ENCODE results near the gene ABCC8. TPM values are rescaled to one million over a fixed set of nuclear protein-coding genes. Genes with fewer than 3 reads are reported as not detected.

ABCC8 gene
- total RNA-seq, 1 experiment from 2014 or later, result 2.4 TPM

DNA sequence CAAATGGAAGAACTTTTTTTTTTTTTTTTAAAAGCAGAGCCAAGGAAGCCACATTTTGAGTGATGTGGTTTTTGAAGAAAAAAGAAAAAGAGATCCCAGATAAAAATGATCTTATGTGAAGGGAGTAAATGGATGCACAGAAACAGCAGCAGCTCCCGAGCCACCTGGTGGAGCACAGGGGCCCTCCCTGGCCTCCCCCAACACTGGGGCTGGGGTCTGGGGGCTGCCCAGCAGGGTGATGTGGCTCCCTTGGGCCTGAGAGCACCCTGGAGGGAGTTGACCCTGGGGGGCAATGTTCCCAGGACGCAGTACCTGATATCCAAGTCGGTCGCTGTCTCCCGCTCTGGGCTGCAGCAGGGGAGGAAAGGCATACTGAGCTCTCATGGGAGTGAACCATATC, 61.7 kb downstream of the ABCC8 start:
- Histone ChIP-seq H2BK120ac (ENCODE audit: low read depth, low read length, poor library complexity, severe bottlenecking) (no peak overlapping the region), H3K9me3 (ENCODE audit: control insufficient read depth, low read depth, low read length) (no peaks in the 10 kb centered on the region), H3K79me1 (ENCODE audit: insufficient read depth, low read depth, low read length, poor library complexity, severe bottlenecking) (no peaks in the 10 kb centered on the region), H3K27me3 (ENCODE audit: insufficient read depth, low read length) (no peaks in the 10 kb centered on the region), H2BK5ac (ENCODE audit: insufficient read length, low read length) (no peak overlapping the region), H3K56ac (ENCODE audit: insufficient read length, low read depth, low read length) (no peak overlapping the region), H4K20me1 (ENCODE audit: control insufficient read depth, insufficient read depth, insufficient read length) (no peaks in the 10 kb centered on the region), H3K4me2 (ENCODE audit: insufficient read depth, insufficient read length, low read length) (no peak overlapping the region), H3K79me2 (ENCODE audit: insufficient read depth, low read length) (no peaks in the 10 kb centered on the region), H2AK5ac (ENCODE audit: insufficient read length, low read length) (no peak overlapping the region), H4K5ac (ENCODE audit: insufficient read length, low read depth, low read length) (no peak overlapping the region), H3K9ac (ENCODE audit: extremely low read depth, insufficient read length, low read length) (no peak overlapping the region), H3K23ac (ENCODE audit: insufficient read length, low read depth, low read length) (no peak overlapping the region), H3K18ac (ENCODE audit: insufficient read length, low read depth, low read length) (no peak overlapping the region), H3T11ph (ENCODE audit: low read length) (no peak overlapping the region), H2BK20ac (ENCODE audit: low read depth, low read length, poor library complexity, severe bottlenecking) (no peak overlapping the region), H3K23me2 (ENCODE audit: insufficient read length, low read depth, low read length, poor library complexity, severe bottlenecking) (no peaks in the 10 kb centered on the region), H3K14ac (ENCODE audit: insufficient read depth, low read length) (no peak overlapping the region), H4K91ac (ENCODE audit: insufficient read length, low read depth, low read length) (no peak overlapping the region), H3K27ac (ENCODE audit: insufficient read length, low read depth, low read length) (no peak overlapping the region), H2AFZ (ENCODE audit: low read length) (no peak overlapping the region), H2BK12ac (ENCODE audit: insufficient read length, low read depth, low read length) (no peak overlapping the region), H3K4ac (ENCODE audit: low read depth, low read length) (no peak overlapping the region), H2BK15ac (ENCODE audit: low read depth, low read length) (no peak overlapping the region), H3K4me1 (ENCODE audit: insufficient read depth, low read length) (no peaks in the 10 kb centered on the region), H4K8ac (replicated peaks; ENCODE audit: insufficient read length, low read depth, low read length) (no peak overlapping the region)
- WGBS (ENCODE audit: extremely low coverage, insufficient read length, low lambda C conversion rate), result no CpG with 5 or more reads among the region's 5 CpGs
- Mint-ChIP-seq H3K9me3 (peaks cover 0 to 3% of the 10 kb centered on the region in 2 experiments; a peak in 1 of 5 replicates), H3K36me3 (ENCODE audit: insufficient read depth in 1 of 3, low read depth in 3 of 3) (no peaks in the 10 kb centered on the region), H3K27me3 (ENCODE audit: low read depth) (peaks cover 65% of the 10 kb centered on the region), H3K4me1 (peaks cover 13 to 27% of the 10 kb centered on the region in 2 experiments), H3K27ac (no peak overlapping the region), H3K4me3 (no peak overlapping the region)
- DNase-seq, result no peak
- TF ChIP-seq, protein P1, sequence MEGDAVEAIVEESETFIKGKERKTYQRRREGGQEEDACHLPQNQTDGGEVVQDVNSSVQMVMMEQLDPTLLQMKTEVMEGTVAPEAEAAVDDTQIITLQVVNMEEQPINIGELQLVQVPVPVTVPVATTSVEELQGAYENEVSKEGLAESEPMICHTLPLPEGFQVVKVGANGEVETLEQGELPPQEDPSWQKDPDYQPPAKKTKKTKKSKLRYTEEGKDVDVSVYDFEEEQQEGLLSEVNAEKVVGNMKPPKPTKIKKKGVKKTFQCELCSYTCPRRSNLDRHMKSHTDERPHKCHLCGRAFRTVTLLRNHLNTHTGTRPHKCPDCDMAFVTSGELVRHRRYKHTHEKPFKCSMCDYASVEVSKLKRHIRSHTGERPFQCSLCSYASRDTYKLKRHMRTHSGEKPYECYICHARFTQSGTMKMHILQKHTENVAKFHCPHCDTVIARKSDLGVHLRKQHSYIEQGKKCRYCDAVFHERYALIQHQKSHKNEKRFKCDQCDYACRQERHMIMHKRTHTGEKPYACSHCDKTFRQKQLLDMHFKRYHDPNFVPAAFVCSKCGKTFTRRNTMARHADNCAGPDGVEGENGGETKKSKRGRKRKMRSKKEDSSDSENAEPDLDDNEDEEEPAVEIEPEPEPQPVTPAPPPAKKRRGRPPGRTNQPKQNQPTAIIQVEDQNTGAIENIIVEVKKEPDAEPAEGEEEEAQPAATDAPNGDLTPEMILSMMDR (conservative IDR thresholded peaks at IDR 0.05), result no peak

All from H9 (cell line).